ENCODE measurements around the gene SYT6.

The SYT6 gene

GRCh38 chr1:114117654-114118053, 36.0 kb downstream of the SYT6 start:
- no peak for DNase-seq

GRCh38 chr1:114116086-114116485, 37.6 kb downstream of the SYT6 start:
- no peak for DNase-seq

- no peak for DNase-seq
Measured at GRCh38 chr1:114114185-114115094, 39.2 kb downstream of the SYT6 start.

GRCh38 chr1:114113411-114114184, 40.1 kb downstream of the SYT6 start:
- no peak for DNase-seq

GRCh38 chr1:114112775-114113174, 40.9 kb downstream of the SYT6 start:
- no peak for DNase-seq

- no peak for DNase-seq
Measured at GRCh38 chr1:114111731-114112641, 41.7 kb downstream of the SYT6 start.

GRCh38 chr1:114109981-114110380, 43.7 kb downstream of the SYT6 start:
- no peak for DNase-seq

GRCh38 chr1:114108751-114109255, 44.9 kb downstream of the SYT6 start:
- DNase-seq, result no peak

GRCh38 chr1:114107474-114108435, 45.9 kb downstream of the SYT6 start:
- no peak for DNase-seq

DNA sequence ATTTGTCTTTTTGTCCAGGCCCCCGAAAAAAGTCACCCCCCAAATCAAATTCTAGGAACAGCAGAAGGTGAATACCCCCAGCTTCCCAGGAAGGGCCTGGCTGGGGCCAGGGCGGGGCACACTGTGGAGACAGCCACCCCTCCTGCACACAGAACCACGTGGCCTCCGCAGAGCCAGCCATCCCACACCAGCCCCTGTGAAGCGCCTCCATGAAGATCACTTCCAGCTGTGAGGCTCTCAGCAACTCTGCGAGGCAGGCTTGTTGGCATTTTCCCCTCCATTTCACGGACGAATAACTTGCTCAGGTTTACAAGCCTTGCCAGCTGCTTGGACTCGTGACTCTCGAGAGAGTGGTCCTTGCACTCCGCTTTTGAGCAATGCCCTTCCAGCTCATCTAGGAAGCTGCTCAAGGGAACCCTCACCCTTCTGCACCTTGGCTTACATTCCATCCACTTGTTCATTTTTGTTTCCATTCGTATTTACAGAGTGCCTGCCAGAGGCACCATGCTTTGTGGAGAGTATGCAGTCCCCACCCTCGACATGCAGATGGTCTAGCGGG, 48.2 kb downstream of the SYT6 start:
- DNase-seq, result no peak

- DNase-seq, result no peak
Measured at GRCh38 chr1:114104949-114105348, 48.7 kb downstream of the SYT6 start.

DNA sequence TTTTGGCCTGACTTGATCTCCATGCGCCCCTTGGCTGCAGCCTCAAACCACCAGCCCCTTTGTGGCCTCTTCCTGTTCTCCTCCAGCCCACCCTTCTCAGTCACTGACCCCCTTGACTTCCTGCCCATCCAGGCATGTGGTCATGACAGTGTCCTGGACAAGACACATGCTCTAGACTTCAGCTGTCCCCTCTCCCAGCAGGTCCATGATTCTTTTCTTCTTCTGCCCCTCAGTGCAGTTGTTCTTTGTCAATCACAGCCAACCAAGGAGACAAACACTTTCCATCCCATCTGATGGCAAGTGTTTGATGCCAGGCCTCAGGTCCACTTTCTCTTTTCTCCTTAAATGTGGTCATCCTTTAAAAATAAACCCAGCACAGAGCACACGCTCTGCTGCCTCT, 49.7 kb downstream of the SYT6 start:
- DNase-seq, result no peak

- no peak for DNase-seq
Measured at GRCh38 chr1:114102136-114102535, 51.5 kb downstream of the SYT6 start.

DNA sequence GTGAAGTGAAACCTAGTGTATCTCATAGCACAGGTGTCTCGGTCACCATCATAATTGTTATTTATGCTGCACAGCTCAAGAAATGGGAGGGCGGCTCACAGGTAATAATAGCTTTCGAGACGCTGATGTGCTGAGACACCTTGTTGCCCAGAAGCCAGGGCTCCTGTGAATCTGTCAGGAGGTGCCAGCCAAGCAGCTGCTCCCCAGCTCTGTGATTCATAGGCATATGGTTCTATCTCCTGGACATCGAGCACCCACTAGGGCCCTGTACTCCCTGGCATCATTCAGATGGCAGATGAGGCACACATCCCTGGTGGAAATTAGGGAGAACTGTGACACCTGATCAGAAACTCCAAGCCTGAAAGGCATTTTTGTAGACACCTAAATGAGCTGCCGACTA, 53.5 kb downstream of the SYT6 start:
- no peak for DNase-seq

DNA sequence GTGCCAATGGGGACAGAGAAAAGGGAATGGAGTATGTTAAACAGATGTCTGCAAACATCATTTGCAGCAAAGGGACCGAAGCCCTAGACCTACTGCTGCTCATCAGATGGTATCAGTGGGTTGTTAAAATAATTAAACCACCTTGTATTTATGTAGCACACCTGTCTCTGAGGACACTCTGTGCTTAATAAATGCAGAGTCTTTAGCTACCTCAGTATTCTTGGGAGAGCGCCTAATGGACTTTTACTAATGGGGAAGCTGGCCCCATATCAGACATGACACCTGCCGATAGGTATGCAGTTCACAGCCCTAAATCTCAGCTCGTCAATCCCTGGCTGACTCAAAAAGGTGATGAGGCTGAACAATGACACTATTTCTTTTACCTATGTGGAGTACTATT, 54.4 kb downstream of the SYT6 start:
- no peak for DNase-seq

GRCh38 chr1:114097109-114097508, 56.6 kb downstream of the SYT6 start:
- no peak for DNase-seq

GRCh38 chr1:114094675-114095074, 59.0 kb downstream of the SYT6 start:
- no peak for DNase-seq

DNA sequence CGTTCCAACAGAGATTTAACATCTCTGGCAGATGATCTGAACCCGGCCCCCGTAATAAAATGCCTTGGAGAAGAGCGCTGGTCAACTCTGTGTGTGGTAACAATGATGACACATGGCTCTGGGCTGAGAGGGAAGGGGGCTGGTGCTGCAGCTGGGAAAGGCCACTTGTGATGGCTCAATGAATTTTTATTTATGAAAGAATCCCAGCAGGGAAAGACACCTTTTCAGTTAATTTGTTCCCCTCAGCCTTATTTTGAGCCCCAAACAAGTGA, 59.4 kb downstream of the SYT6 start:
- no peak for DNase-seq

GRCh38 chr1:114093624-114094362, 59.9 kb downstream of the SYT6 start:
- DNase-seq, result no peak

DNA sequence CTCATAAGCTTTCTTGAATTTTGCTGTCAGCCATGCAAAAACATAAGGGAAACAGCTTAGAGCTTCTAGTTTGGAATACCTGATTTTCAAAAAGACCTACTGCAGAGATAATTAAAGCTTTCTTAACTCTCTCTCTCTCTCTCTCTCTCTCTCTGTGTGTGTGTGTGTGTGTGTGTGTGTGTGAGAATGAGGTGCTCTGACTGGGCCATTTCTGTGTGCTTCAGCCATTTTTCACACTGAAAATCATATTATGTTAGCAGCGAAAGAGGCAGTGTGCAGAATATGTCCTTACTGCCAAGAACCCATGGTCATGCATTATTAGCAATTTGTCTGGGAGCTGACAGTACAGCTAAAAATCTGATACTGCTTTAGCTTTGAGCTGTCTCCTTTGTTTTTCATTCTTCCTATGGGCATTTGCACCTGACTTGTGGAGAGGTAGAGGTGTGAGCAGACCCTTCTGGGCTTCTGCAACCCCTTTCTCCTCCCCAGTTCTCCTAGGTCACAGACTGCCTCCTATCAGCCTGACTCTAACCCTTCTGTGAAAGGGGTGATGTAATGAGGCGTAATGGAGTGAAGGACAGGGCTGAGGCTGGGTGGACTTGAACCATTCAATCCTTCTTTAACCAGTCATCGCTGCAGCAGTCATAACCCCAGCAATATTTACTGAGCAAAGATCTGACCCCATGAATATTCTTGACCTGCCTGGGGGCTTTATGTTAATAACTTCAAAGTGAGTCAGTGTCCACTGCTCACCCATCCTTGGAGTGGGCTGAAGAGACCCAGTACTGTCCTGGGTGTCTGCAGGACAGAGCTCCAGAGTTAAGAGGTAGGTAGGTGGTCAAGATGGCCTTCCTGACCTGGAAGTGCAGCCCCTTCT, 61.2 kb downstream of the SYT6 start:
- DNase-seq, result no peak
